Measurements from ENCODE around the gene ZNF326. TPM values are rescaled to one million over a fixed set of nuclear protein-coding genes. Genes with fewer than 3 reads are reported as not detected.

Gene ZNF326
- total RNA-seq, 3 donors from 2014 or later = 21.9 to 31.3 (median 23.6) TPM

DNA sequence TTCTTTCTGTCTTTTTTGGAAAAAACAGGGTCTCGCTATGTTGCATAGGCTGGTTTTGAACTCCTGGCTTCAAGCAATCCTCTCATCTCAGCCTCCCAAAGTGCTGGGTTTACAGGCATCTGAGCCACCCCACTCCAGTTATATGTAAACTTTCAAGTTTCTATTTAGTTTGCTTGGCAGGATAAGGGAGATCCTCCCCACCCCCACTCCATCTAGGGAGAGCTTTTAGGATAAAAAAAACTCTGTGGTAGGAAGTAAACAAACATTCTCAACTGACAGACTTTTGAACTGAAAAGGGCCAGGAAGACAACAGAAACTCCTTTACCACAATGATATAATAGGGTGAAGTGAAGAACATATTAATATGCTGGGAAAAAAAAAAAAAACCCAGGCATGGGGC lies 41.0 kb upstream of the ZNF326 start:
- intact Hi-C loops (cut with DNase I; ENCODE audit: low total_unique reads) = no loop called here
- Histone ChIP-seq H3K36me3 (no peaks in the 10 kb centered on the region), H3K27ac (no peak overlapping the region), H3K9me3 (no peaks in the 10 kb centered on the region), H3K4me3 (no peak overlapping the region), H3K4me1 (no peaks in the 10 kb centered on the region), H3K27me3 (no peaks in the 10 kb centered on the region)
- DNase-seq (ENCODE audit: low spot score in 2 of 2) = no peak
- no peak for TF ChIP-seq POLR2A (IDR thresholded peaks at IDR 0.05)
- no peak for TF ChIP-seq POLR2AphosphoS5 (IDR thresholded peaks at IDR 0.05)
- TF ChIP-seq, protein P1, sequence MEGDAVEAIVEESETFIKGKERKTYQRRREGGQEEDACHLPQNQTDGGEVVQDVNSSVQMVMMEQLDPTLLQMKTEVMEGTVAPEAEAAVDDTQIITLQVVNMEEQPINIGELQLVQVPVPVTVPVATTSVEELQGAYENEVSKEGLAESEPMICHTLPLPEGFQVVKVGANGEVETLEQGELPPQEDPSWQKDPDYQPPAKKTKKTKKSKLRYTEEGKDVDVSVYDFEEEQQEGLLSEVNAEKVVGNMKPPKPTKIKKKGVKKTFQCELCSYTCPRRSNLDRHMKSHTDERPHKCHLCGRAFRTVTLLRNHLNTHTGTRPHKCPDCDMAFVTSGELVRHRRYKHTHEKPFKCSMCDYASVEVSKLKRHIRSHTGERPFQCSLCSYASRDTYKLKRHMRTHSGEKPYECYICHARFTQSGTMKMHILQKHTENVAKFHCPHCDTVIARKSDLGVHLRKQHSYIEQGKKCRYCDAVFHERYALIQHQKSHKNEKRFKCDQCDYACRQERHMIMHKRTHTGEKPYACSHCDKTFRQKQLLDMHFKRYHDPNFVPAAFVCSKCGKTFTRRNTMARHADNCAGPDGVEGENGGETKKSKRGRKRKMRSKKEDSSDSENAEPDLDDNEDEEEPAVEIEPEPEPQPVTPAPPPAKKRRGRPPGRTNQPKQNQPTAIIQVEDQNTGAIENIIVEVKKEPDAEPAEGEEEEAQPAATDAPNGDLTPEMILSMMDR (IDR thresholded peaks at IDR 0.05) = no peak

DNA sequence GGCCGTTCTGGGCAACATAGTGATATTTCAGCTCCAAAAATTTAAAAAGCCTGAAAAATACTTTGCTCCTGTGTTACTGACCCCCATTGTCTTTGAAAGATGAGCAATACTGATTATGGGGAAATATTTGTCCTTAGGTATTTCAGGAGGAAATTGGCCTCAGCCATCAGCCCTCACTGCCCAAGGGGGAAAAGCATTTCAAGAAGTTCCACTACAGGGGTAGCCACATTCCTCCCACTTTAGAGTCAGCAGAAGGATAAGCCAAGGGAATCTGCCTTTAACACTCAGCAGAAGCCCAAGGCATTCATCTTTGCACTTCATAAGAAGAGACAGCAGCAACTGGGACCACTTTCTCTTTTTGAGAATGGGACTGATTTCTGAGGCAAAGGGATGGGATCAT lies 40.5 kb upstream of the ZNF326 start:
- H3K9me3 ChIP-seq = no peaks in the 10 kb centered on the region
- no peaks in the 10 kb centered on the region for H3K27me3 ChIP-seq
- intact Hi-C loops (cut with DNase I; ENCODE audit: low total_unique reads) = no loop called here

DNA sequence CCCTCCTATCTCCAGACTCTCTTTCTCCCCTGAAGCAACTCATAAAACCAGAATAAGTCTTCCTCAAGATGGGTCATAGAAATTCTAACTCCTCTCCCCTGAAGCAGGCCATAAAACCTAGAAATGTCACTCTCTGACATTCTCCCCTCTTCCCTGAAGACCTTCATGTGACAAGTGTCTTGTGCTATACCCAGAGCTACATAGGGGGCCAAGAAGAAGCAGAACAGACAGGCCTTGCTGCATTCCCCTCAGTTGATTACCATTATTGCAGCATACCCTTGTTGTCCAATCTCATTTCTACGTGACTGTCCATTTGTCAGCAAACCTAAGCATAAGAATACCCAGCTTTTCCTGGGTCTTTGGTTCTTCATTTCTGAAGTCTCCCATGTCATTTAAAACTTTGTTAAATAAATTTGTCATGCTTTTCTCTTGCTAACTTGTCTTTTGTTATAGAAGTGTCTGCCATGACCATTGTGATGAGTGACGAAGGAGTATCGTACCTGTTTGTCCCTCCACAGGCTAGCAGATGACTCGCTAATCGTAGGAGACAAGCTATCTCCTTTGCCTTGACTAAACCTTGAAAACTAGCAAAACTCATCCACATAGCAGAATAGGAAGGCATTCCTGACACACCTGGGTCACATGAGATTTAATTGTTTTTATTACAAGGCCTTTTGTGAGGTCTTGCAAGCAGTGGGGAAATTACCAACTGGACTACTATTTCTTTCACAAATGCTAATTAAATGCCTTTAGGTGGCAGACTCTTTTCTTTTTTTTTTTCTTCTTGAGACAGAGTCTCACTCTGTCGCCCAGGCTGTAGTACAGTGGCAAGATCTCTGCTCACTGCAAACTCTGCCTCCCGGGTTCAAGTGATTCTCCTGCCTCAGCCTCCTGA lies 39.4 kb upstream of the ZNF326 start:
- Histone ChIP-seq H3K4me3 (no peak overlapping the region), H3K4me1 (no peaks in the 10 kb centered on the region), H3K27me3 (no peaks in the 10 kb centered on the region), H3K36me3 (no peaks in the 10 kb centered on the region), H3K27ac (no peak overlapping the region), H3K9me3 (no peaks in the 10 kb centered on the region)
- TF ChIP-seq POLR2A (IDR thresholded peaks at IDR 0.05) = no peak
- TF ChIP-seq, protein P1 (IDR thresholded peaks at IDR 0.05) = no peak
- no peak for TF ChIP-seq POLR2AphosphoS5 (IDR thresholded peaks at IDR 0.05)
- DNase-seq (ENCODE audit: low spot score in 2 of 2) = no peak
- intact Hi-C loops (cut with DNase I; ENCODE audit: low total_unique reads) = no loop called here

More for the DNA sequence above, 40.5 kb upstream of the ZNF326 start:
- TF ChIP-seq, protein P1 (IDR thresholded peaks at IDR 0.05) = no peak
- TF ChIP-seq POLR2A (IDR thresholded peaks at IDR 0.05) = no peak
- no peak for TF ChIP-seq POLR2AphosphoS5 (IDR thresholded peaks at IDR 0.05)
- no peaks in the 10 kb centered on the region for H3K36me3 ChIP-seq
- H3K4me1 ChIP-seq = no peaks in the 10 kb centered on the region
- H3K27ac ChIP-seq = no peak overlapping the region
- no peak overlapping the region for H3K4me3 ChIP-seq
- no peak for DNase-seq (ENCODE audit: low spot score in 2 of 2)

DNA sequence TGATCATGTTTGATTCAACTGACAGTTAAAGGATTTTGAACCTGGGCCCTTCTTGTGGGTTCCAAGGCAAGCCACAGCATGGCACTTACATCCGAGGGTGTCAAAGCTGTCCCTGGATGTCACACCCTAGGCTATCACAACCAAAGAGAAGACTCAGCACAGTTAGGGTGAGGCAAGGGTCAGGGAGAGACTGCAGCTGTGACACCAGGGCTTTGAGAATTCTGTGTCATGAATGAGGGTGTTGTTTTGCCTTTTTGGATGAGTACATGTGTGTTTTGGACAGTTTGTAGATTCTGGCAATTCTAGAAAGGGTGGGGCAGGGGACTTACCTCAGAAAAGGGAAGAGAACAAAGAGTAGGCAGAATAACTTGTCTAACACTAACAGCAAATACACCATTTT lies 37.8 kb upstream of the ZNF326 start:
- no peaks in the 10 kb centered on the region for H3K27me3 ChIP-seq
- no peaks in the 10 kb centered on the region for H3K36me3 ChIP-seq
- no peaks in the 10 kb centered on the region for H3K4me1 ChIP-seq
- H3K4me3 ChIP-seq = no peak overlapping the region
- intact Hi-C loops (cut with DNase I; ENCODE audit: low total_unique reads) = no loop called here
- no peak for DNase-seq (ENCODE audit: low spot score in 2 of 2)
- H3K27ac ChIP-seq = peak overlapping the region; percentile 0 to 20
- TF ChIP-seq, protein P1 (IDR thresholded peaks at IDR 0.05) = no peak
- TF ChIP-seq POLR2A (IDR thresholded peaks at IDR 0.05) (no peak), POLR2AphosphoS5 (IDR thresholded peaks at IDR 0.05) (no peak)
- H3K9me3 ChIP-seq = no peaks in the 10 kb centered on the region

DNA sequence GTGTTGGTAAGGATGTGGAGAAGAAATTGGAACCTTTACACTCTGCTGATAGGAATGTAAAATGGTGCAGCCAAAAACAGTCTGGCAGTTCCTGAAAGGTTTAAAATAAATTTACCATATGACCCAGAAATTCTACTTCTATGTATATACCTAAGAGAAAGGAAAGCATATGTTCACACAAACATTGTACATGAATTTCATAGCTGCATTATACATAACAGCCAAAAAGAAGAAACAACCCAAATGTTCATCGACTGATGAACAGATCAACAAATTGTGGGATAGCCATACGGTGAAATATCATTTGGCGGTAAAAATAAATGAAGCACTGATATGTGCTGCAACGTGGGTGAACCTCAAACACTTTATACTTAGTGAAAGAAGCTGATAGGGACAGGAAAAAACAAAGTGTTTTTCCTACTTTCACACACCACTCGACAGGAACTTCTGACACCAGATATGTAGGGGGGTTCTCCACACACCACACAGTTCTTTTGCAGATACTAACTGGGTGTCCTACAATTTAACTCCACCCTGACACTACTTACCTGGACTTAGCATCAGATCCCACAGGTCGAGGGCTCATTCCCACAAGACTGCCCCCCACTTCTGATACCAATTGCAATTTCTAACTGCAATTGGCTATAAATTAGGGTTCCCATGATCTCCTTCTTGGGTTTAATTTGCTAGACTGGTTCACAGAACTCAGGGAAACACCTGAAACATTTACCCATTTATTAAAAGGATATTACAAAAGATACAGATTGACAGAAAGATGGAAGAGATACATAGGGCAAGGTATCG lies 35.9 kb upstream of the ZNF326 start:
- DNase-seq (ENCODE audit: low spot score in 2 of 2) = no peak
- no peaks in the 10 kb centered on the region for H3K36me3 ChIP-seq
- no peak overlapping the region for H3K4me3 ChIP-seq
- H3K4me1 ChIP-seq = no peaks in the 10 kb centered on the region
- H3K27me3 ChIP-seq = no peaks in the 10 kb centered on the region
- no peak overlapping the region for H3K27ac ChIP-seq
- intact Hi-C loops (cut with DNase I; ENCODE audit: low total_unique reads) = no loop called here
- TF ChIP-seq POLR2A (IDR thresholded peaks at IDR 0.05) = no peak
- TF ChIP-seq, protein P1 (IDR thresholded peaks at IDR 0.05) = no peak
- no peak for TF ChIP-seq POLR2AphosphoS5 (IDR thresholded peaks at IDR 0.05)
- no peaks in the 10 kb centered on the region for H3K9me3 ChIP-seq
